ENCODE results near the gene STC2. TPM values are rescaled to one million over a fixed set of nuclear protein-coding genes. Genes with fewer than 3 reads are reported as not detected.
A peak's percentile ranks its signal among the peaks of the same experiment; 100 is the strongest.

STC2 gene, protein sequence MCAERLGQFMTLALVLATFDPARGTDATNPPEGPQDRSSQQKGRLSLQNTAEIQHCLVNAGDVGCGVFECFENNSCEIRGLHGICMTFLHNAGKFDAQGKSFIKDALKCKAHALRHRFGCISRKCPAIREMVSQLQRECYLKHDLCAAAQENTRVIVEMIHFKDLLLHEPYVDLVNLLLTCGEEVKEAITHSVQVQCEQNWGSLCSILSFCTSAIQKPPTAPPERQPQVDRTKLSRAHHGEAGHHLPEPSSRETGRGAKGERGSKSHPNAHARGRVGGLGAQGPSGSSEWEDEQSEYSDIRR
- 132 and 160 TPM in 2 replicates for total RNA-seq (2014; rRNA removed; shearing (Covaris generic))
- 25.4 and 27.3 TPM in 2 replicates for polyA plus RNA-seq (2016; fragmentation: Nextera tagmentation; extraction: Ambion mirVana)
- long read RNA-seq, full-length matches to known transcripts: 55 of 65 reads
- long read RNA-seq, partial matches to known transcripts: 0 of 65 reads
- long read RNA-seq, other reads (novel, unspliced or antisense): 10 of 65 reads

DNA sequence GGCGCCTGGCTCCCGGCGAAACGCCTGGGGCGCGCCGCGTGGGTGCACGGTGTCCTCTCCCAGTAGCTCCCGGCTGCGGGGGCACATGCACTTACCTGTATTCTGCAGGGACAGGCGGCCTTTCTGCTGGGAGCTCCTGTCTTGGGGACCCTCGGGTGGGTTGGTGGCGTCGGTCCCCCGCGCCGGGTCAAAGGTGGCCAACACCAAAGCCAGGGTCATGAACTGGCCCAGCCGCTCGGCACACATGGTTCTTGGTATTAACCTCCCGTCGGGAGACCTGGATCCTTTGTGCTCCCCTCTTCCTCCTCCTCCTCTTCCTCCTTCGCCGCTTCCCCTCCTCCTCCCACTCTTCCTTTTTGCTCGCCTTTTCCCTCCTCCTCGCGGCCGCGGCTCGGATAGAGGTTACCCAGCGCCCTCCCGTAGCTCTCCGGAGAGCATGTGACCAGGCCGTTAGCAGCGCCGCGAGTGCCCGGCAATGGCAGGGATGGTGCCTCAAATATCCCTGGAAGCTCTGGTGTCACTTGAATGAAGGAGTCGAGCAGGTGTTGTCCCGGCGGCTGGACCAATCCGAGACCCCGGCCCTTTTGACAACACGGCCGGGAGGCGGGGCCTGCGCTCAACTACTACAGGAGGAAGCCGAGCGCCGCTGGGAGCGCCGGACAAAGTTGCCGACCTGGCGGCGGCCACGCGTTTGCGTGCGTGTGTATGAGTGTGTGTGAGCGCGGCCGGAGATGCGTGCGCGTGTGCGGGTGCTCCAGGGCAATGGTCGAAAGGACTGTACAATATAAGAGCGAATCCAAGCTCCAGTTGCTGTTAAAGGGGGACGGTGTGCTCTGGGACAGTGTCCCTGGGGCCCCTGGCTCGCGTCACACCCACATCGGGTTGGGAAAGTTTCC is at the start of gene STC2:
Gene STC2 (minus strand): TSS at position 467 of the 896 bp plus-strand sequence. CDS start 221 bp downstream, at position 246.
- Mint-ChIP-seq H3K4me1 (peaks cover 50% of the 10 kb centered on the region), H3K9me3 (peaks cover 6% of the 10 kb centered on the region), H3K4me3 (peak within 1 kb of the TSS; percentile 96), H3K27ac (peak within 1 kb of the TSS; percentile 99), H3K27me3 (ENCODE audit: insufficient read depth, low read depth, poor library complexity) (peaks cover 37% of the 10 kb centered on the region), H3K36me3 (ENCODE audit: low read depth) (peaks cover 59% of the 10 kb centered on the region)
- Histone ChIP-seq H3K4me1 (ENCODE audit: insufficient read depth) (peaks cover 29% of the 10 kb centered on the region), H2AFZ (no peak within 1 kb of the TSS), H3K4me2 (peak within 1 kb of the TSS; percentile 90), H3K79me2 (replicated peaks; ENCODE audit: insufficient read depth) (peaks cover 50% of the 10 kb centered on the region), H4K20me1 (replicated peaks; ENCODE audit: insufficient read depth) (peaks cover 35% of the 10 kb centered on the region), H3K27ac (ENCODE audit: low read depth) (peak within 1 kb of the TSS; percentile 99), H3K27me3 (ENCODE audit: insufficient read depth) (peaks cover 8% of the 10 kb centered on the region), H3F3A (replicated peaks; ENCODE audit: low read depth) (peaks cover 17% of the 10 kb centered on the region), H3K36me3 (ENCODE audit: insufficient read depth) (peaks cover 18% of the 10 kb centered on the region), H3K9me2 (ENCODE audit: insufficient read depth) (no peaks in the 10 kb centered on the region), H3K4me3 (peak within 1 kb of the TSS; percentile 99)
- DNase-seq (ENCODE audit: low spot score) (peak; percentile 99), ATAC-seq (peak; percentile 73)
- TF ChIP-seq POLR2AphosphoS5 (IDR thresholded peaks at IDR 0.05; ENCODE audit: low read depth) (peak; percentile 100), REST (IDR thresholded peaks at IDR 0.05; ENCODE audit: unreplicated experiment) (peak; percentile 31), JUNB (IDR thresholded peaks at IDR 0.05; ENCODE audit: unreplicated experiment) (peak; percentile 32), ZNF114 (CRISPR knock-in tag; IDR thresholded peaks at IDR 0.05) (no peak)
- TF ChIP-seq, protein P1, sequence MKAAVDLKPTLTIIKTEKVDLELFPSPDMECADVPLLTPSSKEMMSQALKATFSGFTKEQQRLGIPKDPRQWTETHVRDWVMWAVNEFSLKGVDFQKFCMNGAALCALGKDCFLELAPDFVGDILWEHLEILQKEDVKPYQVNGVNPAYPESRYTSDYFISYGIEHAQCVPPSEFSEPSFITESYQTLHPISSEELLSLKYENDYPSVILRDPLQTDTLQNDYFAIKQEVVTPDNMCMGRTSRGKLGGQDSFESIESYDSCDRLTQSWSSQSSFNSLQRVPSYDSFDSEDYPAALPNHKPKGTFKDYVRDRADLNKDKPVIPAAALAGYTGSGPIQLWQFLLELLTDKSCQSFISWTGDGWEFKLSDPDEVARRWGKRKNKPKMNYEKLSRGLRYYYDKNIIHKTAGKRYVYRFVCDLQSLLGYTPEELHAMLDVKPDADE (IDR thresholded peaks at IDR 0.05): peak; percentile 54

DNA sequence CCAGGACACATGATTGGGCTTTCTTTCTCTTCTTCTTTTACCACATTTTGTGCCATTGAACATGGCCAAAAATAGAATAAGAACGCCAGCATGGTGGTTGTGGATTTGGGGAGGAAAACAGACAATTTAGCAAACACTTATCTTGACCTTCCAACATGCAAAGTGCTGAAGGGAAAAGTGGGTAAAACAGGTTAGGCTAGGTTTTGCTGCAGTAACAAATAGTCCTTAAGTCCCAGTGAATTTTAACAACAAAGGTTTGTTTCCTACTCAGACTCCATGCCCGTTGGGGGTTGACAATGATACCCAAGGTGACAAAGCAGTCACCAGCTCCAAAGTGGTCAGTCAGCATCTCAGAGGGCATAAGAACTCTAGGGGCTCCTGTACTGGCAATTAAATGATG is 43.2 kb upstream of the STC2 start:
- peaks cover 3% of the 10 kb centered on the region for H3K27me3 Mint-ChIP-seq (ENCODE audit: insufficient read depth, low read depth, poor library complexity)
- no peak for ATAC-seq
- H3F3A ChIP-seq (replicated peaks; ENCODE audit: low read depth): no peaks in the 10 kb centered on the region
- no peak for TF ChIP-seq EZH2phosphoT487 (IDR thresholded peaks at IDR 0.05; ENCODE audit: unreplicated experiment)
- no peak for TF ChIP-seq CREB1 (CRISPR knock-in tag; IDR thresholded peaks at IDR 0.05; ENCODE audit: low read depth)
- no peak for TF ChIP-seq STAT1 (IDR thresholded peaks at IDR 0.05; ENCODE audit: unreplicated experiment)
- TF ChIP-seq POLR2AphosphoS5 (IDR thresholded peaks at IDR 0.05; ENCODE audit: low read depth): no peak
- no peak for TF ChIP-seq JUNB (IDR thresholded peaks at IDR 0.05; ENCODE audit: unreplicated experiment)
- no peak for TF ChIP-seq ZNF114 (CRISPR knock-in tag; IDR thresholded peaks at IDR 0.05)
- TF ChIP-seq, protein P1 (IDR thresholded peaks at IDR 0.05): no peak
- no peak for TF ChIP-seq NANOG (IDR thresholded peaks at IDR 0.05; ENCODE audit: borderline replicate concordance)

More for the DNA sequence above, 43.2 kb upstream of the STC2 start:
- Mint-ChIP-seq H3K27ac (no peak overlapping the region), H3K4me3 (no peak overlapping the region), H3K36me3 (ENCODE audit: low read depth) (peaks cover 4% of the 10 kb centered on the region; the same call in 1 of the 3 replicates), H3K9me3 (peaks cover 24% of the 10 kb centered on the region), H3K4me1 (no peaks in the 10 kb centered on the region)
- no peaks in the 10 kb centered on the region for H3K79me2 ChIP-seq (replicated peaks; ENCODE audit: insufficient read depth)
- no peaks in the 10 kb centered on the region for H4K20me1 ChIP-seq (replicated peaks; ENCODE audit: insufficient read depth)
- H3K4me2 ChIP-seq: no peak overlapping the region
- H3K9me2 ChIP-seq (ENCODE audit: insufficient read depth): 0 out of 2 replicates have a peak, but pooled peaks cover 7% of the 10 kb centered on the region
- H3K27ac ChIP-seq (ENCODE audit: low read depth): no peak overlapping the region
- H2AFZ ChIP-seq: no peak overlapping the region
- DNase-seq (ENCODE audit: low spot score): no peak
- no peaks in the 10 kb centered on the region for H3K27me3 ChIP-seq (ENCODE audit: insufficient read depth)
- 0 out of 2 replicates have a peak, but pooled peaks cover under 1% of the 10 kb centered on the region for H3K36me3 ChIP-seq (ENCODE audit: insufficient read depth)
- H3K4me3 ChIP-seq: no peak overlapping the region
- no peaks in the 10 kb centered on the region for H3K4me1 ChIP-seq (ENCODE audit: insufficient read depth)

Measured in GM23338 (cell line).